ENCODE results near the gene CORO6. TPM values are rescaled to one million over a fixed set of nuclear protein-coding genes. Genes with fewer than 3 reads are reported as not detected.

Gene CORO6
- total and polyA plus RNA-seq, 2 of the 13 experiments (the other 11 are each of a cell fraction or from before 2014, with no cell fraction given) = 0.42 to 0.82 TPM

DNA sequence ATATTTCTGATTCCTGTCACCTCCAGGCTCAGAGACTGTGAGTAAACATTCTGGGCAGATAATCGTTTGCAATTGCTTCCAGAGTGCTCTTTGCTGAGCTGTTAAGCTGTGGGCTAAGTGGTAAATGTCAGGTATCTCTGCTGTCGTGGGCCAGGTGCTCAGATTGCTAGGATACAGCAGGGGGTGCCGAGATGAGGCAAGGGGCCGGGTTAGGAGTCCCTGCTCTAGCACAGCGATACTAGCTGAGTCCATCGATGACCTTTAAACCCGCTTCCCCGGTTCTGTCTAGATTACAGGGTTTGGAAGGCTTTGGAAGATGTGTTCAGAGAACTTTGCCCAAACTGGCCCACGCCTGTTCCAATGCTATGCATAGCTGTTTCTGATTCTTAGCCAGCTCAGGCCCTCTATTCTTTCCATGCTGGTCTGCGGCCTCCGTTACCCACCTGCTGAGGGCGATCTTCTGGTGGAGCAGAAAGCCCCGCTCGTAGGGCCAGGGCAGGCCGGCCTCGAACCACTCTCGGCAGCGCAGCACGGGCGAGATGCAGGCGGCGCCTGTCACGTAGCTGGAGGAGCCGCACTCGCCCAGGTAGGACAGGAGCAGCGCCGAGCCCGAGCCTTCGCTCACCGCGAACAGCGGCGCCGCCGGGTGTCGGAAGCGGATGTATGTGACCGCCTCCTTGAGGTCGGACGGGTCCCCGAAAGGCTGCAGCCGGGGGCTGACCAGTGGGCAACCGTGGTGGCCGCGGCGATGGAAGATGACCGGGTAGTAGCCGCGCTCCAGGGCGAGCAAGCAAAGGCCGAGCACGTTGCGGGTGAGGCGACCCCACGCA lies 56.9 kb downstream of the CORO6 start (continued):
- TF ChIP-seq, protein P1, sequence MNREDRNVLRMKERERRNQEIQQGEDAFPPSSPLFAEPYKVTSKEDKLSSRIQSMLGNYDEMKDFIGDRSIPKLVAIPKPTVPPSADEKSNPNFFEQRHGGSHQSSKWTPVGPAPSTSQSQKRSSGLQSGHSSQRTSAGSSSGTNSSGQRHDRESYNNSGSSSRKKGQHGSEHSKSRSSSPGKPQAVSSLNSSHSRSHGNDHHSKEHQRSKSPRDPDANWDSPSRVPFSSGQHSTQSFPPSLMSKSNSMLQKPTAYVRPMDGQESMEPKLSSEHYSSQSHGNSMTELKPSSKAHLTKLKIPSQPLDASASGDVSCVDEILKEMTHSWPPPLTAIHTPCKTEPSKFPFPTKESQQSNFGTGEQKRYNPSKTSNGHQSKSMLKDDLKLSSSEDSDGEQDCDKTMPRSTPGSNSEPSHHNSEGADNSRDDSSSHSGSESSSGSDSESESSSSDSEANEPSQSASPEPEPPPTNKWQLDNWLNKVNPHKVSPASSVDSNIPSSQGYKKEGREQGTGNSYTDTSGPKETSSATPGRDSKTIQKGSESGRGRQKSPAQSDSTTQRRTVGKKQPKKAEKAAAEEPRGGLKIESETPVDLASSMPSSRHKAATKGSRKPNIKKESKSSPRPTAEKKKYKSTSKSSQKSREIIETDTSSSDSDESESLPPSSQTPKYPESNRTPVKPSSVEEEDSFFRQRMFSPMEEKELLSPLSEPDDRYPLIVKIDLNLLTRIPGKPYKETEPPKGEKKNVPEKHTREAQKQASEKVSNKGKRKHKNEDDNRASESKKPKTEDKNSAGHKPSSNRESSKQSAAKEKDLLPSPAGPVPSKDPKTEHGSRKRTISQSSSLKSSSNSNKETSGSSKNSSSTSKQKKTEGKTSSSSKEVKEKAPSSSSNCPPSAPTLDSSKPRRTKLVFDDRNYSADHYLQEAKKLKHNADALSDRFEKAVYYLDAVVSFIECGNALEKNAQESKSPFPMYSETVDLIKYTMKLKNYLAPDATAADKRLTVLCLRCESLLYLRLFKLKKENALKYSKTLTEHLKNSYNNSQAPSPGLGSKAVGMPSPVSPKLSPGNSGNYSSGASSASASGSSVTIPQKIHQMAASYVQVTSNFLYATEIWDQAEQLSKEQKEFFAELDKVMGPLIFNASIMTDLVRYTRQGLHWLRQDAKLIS (CRISPR knock-in tag; IDR thresholded peaks at IDR 0.05) = no peak
- TF ChIP-seq BHLHE40 (IDR thresholded peaks at IDR 0.05; ENCODE audit: low read length) (no peak), ETV5 (CRISPR knock-in tag; IDR thresholded peaks at IDR 0.05; ENCODE audit: borderline replicate concordance) (peak; percentile 25; the same call in 1 of the 2 replicates), ZNF567 (CRISPR knock-in tag; IDR thresholded peaks at IDR 0.05; ENCODE audit: borderline replicate concordance) (0 out of 2 replicates have a peak, but pooled peaks have one; percentile 43), TBX3 (IDR thresholded peaks at IDR 0.05; ENCODE audit: borderline replicate concordance) (no peak), PRMT3 (CRISPR knock-in tag; IDR thresholded peaks at IDR 0.05; ENCODE audit: borderline replicate concordance, low read depth) (no peak), ZBTB7A (CRISPR knock-in tag; IDR thresholded peaks at IDR 0.05) (no peak), ZNF367 (CRISPR knock-in tag; IDR thresholded peaks at IDR 0.05; ENCODE audit: borderline replicate concordance) (no peak), TRIM24 (CRISPR knock-in tag; IDR thresholded peaks at IDR 0.05) (no peak), MYC (CRISPR knock-in tag; IDR thresholded peaks at IDR 0.05; ENCODE audit: borderline replicate concordance) (0 out of 2 replicates have a peak, but pooled peaks have one; percentile 12), TGIF2 (CRISPR knock-in tag; IDR thresholded peaks at IDR 0.05) (0 out of 2 replicates have a peak, but pooled peaks have one; percentile 19), ZNF329 (CRISPR knock-in tag; IDR thresholded peaks at IDR 0.05; ENCODE audit: low read depth) (0 out of 2 replicates have a peak, but pooled peaks have one; percentile 36), GPN1 (CRISPR knock-in tag; IDR thresholded peaks at IDR 0.05; ENCODE audit: borderline replicate concordance) (no peak)
- TF ChIP-seq, protein P2, sequence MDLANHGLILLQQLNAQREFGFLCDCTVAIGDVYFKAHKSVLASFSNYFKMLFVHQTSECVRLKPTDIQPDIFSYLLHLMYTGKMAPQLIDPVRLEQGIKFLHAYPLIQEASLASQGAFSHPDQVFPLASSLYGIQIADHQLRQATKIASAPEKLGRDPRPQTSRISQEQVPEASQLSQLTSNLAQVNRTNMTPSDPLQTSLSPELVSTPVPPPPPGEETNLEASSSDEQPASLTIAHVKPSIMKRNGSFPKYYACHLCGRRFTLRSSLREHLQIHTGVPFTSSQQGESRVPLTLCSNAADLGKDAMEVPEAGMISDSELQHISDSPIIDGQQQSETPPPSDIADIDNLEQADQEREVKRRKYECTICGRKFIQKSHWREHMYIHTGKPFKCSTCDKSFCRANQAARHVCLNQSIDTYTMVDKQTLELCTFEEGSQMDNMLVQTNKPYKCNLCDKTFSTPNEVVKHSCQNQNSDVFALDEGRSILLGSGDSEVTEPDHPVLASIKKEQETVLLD (CRISPR knock-in tag; IDR thresholded peaks at IDR 0.05; ENCODE audit: low read depth) = no peak
- TF ChIP-seq, protein P3, sequence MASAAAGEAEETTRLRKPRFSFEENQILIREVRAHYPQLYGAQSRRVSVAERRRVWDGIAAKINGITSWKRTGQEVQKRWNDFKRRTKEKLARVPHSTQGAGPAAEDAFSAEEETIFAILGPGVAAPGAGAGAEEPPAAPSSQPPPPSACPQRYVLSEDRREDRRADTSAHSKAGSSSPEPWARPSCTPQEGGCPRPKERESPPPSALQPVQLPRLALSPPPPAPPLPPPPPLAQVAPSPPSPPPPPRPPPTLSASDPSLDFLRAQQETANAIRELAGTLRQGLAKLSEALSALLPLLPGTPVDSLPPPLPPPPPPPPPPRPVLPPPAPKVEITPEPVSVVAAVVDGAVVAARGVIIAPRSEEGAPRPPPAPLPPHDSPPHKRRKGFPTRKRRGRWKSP (CRISPR knock-in tag; IDR thresholded peaks at IDR 0.05) = peak; percentile 55; the same call in 1 of the 2 replicates
- TF ChIP-seq, protein P4, sequence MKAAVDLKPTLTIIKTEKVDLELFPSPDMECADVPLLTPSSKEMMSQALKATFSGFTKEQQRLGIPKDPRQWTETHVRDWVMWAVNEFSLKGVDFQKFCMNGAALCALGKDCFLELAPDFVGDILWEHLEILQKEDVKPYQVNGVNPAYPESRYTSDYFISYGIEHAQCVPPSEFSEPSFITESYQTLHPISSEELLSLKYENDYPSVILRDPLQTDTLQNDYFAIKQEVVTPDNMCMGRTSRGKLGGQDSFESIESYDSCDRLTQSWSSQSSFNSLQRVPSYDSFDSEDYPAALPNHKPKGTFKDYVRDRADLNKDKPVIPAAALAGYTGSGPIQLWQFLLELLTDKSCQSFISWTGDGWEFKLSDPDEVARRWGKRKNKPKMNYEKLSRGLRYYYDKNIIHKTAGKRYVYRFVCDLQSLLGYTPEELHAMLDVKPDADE (CRISPR knock-in tag; IDR thresholded peaks at IDR 0.05) = no peak
- TF ChIP-seq, protein P5, sequence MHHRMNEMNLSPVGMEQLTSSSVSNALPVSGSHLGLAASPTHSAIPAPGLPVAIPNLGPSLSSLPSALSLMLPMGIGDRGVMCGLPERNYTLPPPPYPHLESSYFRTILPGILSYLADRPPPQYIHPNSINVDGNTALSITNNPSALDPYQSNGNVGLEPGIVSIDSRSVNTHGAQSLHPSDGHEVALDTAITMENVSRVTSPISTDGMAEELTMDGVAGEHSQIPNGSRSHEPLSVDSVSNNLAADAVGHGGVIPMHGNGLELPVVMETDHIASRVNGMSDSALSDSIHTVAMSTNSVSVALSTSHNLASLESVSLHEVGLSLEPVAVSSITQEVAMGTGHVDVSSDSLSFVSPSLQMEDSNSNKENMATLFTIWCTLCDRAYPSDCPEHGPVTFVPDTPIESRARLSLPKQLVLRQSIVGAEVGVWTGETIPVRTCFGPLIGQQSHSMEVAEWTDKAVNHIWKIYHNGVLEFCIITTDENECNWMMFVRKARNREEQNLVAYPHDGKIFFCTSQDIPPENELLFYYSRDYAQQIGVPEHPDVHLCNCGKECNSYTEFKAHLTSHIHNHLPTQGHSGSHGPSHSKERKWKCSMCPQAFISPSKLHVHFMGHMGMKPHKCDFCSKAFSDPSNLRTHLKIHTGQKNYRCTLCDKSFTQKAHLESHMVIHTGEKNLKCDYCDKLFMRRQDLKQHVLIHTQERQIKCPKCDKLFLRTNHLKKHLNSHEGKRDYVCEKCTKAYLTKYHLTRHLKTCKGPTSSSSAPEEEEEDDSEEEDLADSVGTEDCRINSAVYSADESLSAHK (CRISPR knock-in tag; IDR thresholded peaks at IDR 0.05; ENCODE audit: borderline replicate concordance) = no peak
